GM13976 (cell line): ENCODE data around the gene RETSAT.
"Not testable (repeated sequence)": the region's sequence is repeated elsewhere in the genome, so short reads cannot be mapped to it uniquely, and the experiment has no call there.

Experiments
- DNase-seq: peaks from one replicate; pipeline ENCODE4 v3.0.0; 2012; ENCODE audit warnings: low spot score
- in situ Hi-C: fragments of 300-500 bp; cut with MboI; formaldehyde crosslinking; loops from one replicate; pipeline ENCODE4 v1.12.0; 2022; ENCODE audit warnings: low sequenced_read_pairs, mixed read lengths, inconsistent platforms; ENCODE audit not compliant: unreplicated experiment
- TF ChIP-seq, protein P1 (sequence below): IDR thresholded peaks from 2 replicates; pipeline ENCODE4 v1.5.1; 2012; ENCODE audit warnings: borderline replicate concordance, mild to moderate bottlenecking; ENCODE audit not compliant: insufficient read depth; ENCODE audit errors: extremely low read depth, missing control alignments, control extremely low read depth

RETSAT gene

DNA sequence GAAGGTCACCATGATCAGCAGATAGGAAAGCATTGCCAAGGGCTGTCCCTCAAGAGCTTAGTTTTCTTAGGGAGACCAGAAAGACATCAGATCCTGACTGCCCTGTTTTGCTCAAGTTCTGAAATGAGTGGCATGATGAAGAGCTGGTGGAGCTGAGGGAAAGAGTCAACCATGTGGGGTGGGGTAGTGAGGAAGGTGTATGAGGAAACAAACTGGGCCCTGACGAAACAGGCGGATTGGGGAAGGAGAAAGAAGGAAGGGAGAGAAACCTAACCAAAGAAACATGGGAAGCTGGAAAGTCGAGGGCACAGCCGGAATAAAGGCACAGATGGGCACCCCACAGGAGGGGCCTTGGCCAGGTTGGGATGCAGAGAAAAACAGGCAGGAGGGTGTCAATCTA lies 34.5 kb downstream of the RETSAT start:
- TF ChIP-seq, protein P1, sequence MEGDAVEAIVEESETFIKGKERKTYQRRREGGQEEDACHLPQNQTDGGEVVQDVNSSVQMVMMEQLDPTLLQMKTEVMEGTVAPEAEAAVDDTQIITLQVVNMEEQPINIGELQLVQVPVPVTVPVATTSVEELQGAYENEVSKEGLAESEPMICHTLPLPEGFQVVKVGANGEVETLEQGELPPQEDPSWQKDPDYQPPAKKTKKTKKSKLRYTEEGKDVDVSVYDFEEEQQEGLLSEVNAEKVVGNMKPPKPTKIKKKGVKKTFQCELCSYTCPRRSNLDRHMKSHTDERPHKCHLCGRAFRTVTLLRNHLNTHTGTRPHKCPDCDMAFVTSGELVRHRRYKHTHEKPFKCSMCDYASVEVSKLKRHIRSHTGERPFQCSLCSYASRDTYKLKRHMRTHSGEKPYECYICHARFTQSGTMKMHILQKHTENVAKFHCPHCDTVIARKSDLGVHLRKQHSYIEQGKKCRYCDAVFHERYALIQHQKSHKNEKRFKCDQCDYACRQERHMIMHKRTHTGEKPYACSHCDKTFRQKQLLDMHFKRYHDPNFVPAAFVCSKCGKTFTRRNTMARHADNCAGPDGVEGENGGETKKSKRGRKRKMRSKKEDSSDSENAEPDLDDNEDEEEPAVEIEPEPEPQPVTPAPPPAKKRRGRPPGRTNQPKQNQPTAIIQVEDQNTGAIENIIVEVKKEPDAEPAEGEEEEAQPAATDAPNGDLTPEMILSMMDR: no peak
- no peak for DNase-seq
- in situ Hi-C loops: no loop called here

DNA sequence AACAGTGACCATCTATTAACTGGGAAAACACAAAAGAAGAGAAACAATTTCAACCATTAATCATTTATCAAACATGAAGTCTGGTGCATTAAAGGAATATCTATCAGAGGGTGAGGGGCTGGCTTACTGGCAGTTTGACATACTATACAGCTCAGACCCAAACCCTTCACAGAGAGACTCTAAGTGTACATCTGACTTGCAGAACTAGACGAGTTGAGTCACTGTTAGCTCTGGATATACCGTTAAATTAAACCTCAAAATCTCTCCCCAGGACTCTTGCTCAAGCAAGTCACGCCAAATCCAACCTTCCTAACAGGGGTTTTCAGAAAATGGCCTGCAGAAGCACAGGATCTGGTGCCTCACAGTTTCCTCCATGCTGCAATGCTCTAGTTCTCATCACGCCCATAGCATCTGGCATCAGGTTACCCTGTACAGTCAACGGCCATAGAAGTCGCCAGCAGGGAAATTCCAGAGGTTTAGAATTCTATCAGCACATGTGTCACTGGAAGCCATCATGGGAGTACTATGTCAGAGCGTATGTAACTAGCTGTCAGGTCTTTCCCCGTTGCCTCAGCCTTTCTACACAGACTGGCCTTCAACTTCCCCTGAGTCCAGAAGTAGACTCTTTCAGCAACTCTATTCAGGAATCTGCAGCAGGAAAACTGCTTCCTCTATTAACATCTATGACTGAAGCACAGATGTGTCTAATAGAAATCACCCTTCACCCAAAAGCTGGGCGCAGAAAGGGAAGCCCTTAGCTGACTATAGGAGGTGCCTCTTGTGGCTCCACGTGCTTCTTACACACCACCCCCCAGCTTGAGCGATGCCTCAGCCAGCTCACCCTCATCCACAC lies 35.9 kb downstream of the RETSAT start:
- TF ChIP-seq, protein P1: no peak
- DNase-seq: peak; percentile 30
- in situ Hi-C loops: no loop called here

DNA sequence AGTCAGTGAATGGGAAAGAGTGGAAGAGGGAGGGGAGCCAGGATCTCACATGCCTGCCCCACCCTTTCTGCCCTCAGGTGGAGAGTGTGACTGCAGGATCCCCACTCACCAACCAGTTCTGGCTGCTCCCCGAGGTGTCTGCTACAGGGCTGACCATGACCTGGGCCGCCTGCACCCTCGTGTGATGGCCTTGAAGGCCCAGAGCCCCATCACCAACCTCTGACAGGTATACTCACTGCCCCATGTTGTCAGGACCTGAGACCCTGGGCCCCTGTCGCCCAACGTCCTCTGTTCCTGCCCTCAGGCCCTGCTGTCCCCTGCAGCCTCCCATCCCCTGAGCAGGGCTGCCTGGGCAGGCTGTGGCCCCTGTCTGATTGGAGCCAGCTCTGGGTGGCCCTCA lies 38.4 kb downstream of the RETSAT start:
- in situ Hi-C loops: not testable (repeated sequence)

DNA sequence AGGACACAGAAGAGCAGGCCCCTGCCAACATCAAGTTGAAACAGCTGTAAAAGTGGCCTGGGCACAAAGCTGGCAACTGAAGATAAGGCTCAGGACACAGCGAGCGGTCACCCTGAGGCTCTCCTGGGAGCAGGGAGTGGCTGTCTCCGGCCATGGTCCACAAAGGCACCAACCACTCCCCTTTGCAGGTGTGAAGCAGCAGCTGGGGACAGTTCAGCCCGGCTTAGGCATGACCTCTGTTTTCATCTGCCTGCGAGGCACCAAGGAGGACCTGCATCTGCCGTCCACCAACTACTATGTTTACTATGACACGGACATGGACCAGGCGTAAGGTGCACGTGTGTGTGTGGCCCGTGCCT lies 39.5 kb downstream of the RETSAT start:
- TF ChIP-seq, protein P1: no peak
- in situ Hi-C loops: no loop called here
- no peak for DNase-seq

More for the DNA sequence above, 38.4 kb downstream of the RETSAT start:
- DNase-seq: not testable (repeated sequence)

DNA sequence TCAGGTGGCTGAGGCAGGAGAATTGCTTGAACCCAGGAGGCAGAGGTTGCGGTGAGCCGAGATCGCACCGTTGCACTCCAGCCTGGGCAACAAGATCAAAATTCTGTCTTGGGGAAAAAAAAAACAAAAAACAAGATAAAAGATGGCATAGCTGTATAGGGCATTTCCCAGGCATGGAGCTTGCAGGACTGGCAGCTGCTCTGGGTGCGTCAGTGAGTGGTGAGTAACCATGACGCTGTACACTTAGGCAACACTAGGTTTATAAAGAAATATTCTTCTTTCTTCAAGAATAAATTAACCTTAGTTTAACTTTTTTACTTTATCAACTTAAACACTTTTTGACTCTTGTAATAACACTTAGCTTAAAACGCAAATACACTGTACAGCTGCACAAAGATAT lies 41.9 kb downstream of the RETSAT start:
- TF ChIP-seq, protein P1: no peak
- in situ Hi-C loops: no loop called here
- DNase-seq: no peak

DNA sequence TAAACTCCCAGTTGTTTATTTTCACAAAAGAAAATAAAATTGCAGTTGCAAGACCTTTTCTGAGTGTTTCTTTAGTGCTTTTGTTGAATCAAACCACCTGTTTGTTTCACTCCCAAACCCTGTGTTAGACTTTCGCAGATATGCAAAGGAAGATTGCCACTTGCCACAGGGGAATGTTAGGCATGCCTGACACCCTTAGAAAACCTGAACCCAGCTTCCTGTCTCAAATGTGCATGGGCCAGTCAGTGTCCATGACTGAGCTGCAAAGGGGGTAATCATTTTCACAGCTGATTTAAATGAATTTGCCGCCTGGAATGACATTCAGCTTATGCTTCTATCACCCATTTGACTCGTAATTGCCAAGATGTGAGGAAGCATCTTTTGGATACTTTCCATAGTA lies 44.0 kb downstream of the RETSAT start:
- TF ChIP-seq, protein P1: no peak
- in situ Hi-C loops: no loop called here
- no peak for DNase-seq

DNA sequence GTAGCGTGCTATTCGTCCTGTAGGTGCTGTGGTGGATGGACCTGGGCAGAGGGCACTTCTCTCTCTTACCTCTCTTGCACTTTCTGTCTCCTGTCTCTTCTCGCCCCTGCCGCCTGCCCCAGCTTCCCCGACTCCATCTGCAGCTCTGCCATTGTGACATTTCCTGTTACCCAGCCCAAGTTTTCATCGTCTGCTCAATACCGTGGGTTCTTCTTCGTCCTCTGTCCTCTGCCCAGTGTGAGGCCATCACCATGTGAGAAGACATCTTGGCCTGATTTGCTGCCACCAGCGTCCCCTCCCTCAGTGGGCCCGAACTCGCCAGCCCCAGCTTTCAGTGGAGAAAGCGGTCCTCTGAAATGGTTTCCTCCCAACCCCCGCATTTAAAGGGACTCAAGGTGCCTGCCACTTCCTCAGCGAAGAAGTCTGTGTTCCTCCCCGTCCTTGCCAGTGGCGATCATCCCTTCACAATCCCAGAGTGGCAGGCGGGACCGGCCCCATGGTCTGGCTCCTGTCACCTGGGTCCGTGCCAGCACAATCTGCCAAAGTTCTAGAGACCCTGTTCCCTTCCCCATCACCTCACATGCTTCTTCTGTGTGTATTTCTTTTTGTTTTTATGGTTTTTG lies 44.5 kb downstream of the RETSAT start:
- in situ Hi-C loops: no loop called here
- DNase-seq: no peak
- TF ChIP-seq, protein P1: no peak
